Fibroblast of lung (primary cell): Measurements from ENCODE around the gene RNASEH2C.

Source experiments
- CTCF ChIP-seq, 2 donors: IDR thresholded peaks in 1 of 2; conservative IDR thresholded peaks in 1 of 2; 1 replicate in 1 of 2; 2 replicates in 1 of 2; pipeline ENCODE4 v1.5.1; 2011 to 2012; ENCODE audit warnings: low read length in 2 of 2, control low read depth in 1 of 2, inconsistent platforms in 1 of 2, low read depth in 1 of 2, mild to moderate bottlenecking in 1 of 2
- EZH2 ChIP-seq: IDR thresholded peaks from 2 replicates; pipeline ENCODE4 v1.5.1; 2012; ENCODE audit warnings: low read length, control low read depth, mild to moderate bottlenecking; ENCODE audit errors: missing control alignments

- TF ChIP-seq CTCF (conservative IDR thresholded peaks at IDR 0.05 in 1 of 2, IDR thresholded peaks at IDR 0.05 in 1 of 2; ENCODE audit: low read depth in 1 of 2, low read length in 2 of 2) (no peak), EZH2 (no peak)
Observed at GRCh38 chr11:65739022-65739421, 18.4 kb upstream of the RNASEH2C start.
